HT1080 (cell line): ENCODE results near the gene TNFSF4. TPM values are rescaled to one million over a fixed set of nuclear protein-coding genes. Genes with fewer than 3 reads are reported as not detected.
A peak's percentile ranks its signal among the peaks of the same experiment; 100 is the strongest.

Source experiments
- DNase-seq: peaks from one replicate; pipeline ENCODE4 v3.0.0-alpha.2; 2015; ENCODE audit warnings: low read depth
- total RNA-seq: library from RNA; depleted of rRNA; stranded (reverse); fragments of >200 nt; shearing (Covaris generic); gene quantifications from 2 replicates; pipeline ENCODE4 v1.2.3, GENCODE V29; 2014

TNFSF4 gene
- total RNA-seq, 1 experiment from 2014 or later, result not detected

- DNase-seq, result no peak
Observed at GRCh38 chr1:173212952-173213491, 5.9 kb upstream of the TNFSF4 start.

GRCh38 chr1:173210716-173211231 is 3.6 kb upstream of the TNFSF4 start:
- no peak for DNase-seq

- no peak for DNase-seq
Observed at GRCh38 chr1:173210283-173210682, 3.2 kb upstream of the TNFSF4 start.

- DNase-seq, result no peak
Observed at GRCh38 chr1:173208868-173209267, 1.7 kb upstream of the TNFSF4 start.

GRCh38 chr1:173208146-173208545 is 1.0 kb upstream of the TNFSF4 start:
- DNase-seq, result no peak

- DNase-seq, result no peak
Observed at GRCh38 chr1:173205146-173206051, 1.7 kb downstream of the TNFSF4 start.

- no peak for DNase-seq
Observed at GRCh38 chr1:173204693-173205092, 2.4 kb downstream of the TNFSF4 start.

- DNase-seq, result peak; percentile 59
Observed at GRCh38 chr1:173202424-173203145, 4.5 kb downstream of the TNFSF4 start.

- DNase-seq, result no peak
Observed at GRCh38 chr1:173201969-173202368, 5.2 kb downstream of the TNFSF4 start.

GRCh38 chr1:173195596-173196088 is 11.5 kb downstream of the TNFSF4 start:
- DNase-seq, result no peak

- no peak for DNase-seq
Observed at GRCh38 chr1:173193639-173194038, 13.5 kb downstream of the TNFSF4 start.

GRCh38 chr1:173191011-173191705 is 16.0 kb downstream of the TNFSF4 start:
- DNase-seq, result peak; percentile 37

GRCh38 chr1:173190101-173190936 is 16.8 kb downstream of the TNFSF4 start:
- peak; percentile 65 for DNase-seq

- DNase-seq, result no peak
Observed at GRCh38 chr1:173187671-173188237, 19.4 kb downstream of the TNFSF4 start.

- no peak for DNase-seq
Observed at GRCh38 chr1:173181791-173182190, 25.3 kb downstream of the TNFSF4 start.

GRCh38 chr1:173176246-173176645 is 30.9 kb downstream of the TNFSF4 start:
- DNase-seq, result no peak

GRCh38 chr1:173175514-173176145 is 31.5 kb downstream of the TNFSF4 start:
- no peak for DNase-seq

GRCh38 chr1:173173388-173173787 is 33.7 kb downstream of the TNFSF4 start:
- no peak for DNase-seq

- DNase-seq, result no peak
Observed at GRCh38 chr1:173171152-173171551, 36.0 kb downstream of the TNFSF4 start.
